ENCODE results near the gene GRIN3A. TPM values are rescaled to one million over a fixed set of nuclear protein-coding genes. Genes with fewer than 3 reads are reported as not detected.

GRIN3A gene
- total RNA-seq, 1 experiment from 2014 or later, result not detected

GRCh38 chr9:101708855-101709254 lies 29.6 kb downstream of the GRIN3A start:
- Mint-ChIP-seq H3K36me3 (ENCODE audit: insufficient read depth in 1 of 3, low read depth in 3 of 3) (no peaks in the 10 kb centered on the region), H3K27ac (no peak overlapping the region), H3K27me3 (ENCODE audit: low read depth) (peaks cover 25% of the 10 kb centered on the region), H3K4me1 (peaks cover 8 to 15% of the 10 kb centered on the region in 2 experiments), H3K4me3 (no peak overlapping the region), H3K9me3 (no peaks in the 10 kb centered on the region)
- Histone ChIP-seq H3K9me3 (ENCODE audit: control insufficient read depth, low read depth, low read length) (no peaks in the 10 kb centered on the region), H4K8ac (replicated peaks; ENCODE audit: insufficient read length, low read depth, low read length) (no peak overlapping the region), H2BK15ac (ENCODE audit: low read depth, low read length) (no peak overlapping the region), H3K14ac (ENCODE audit: insufficient read depth, low read length) (no peak overlapping the region), H3T11ph (ENCODE audit: low read length) (no peak overlapping the region), H4K91ac (ENCODE audit: insufficient read length, low read depth, low read length) (no peak overlapping the region), H4K5ac (ENCODE audit: insufficient read length, low read depth, low read length) (no peak overlapping the region), H3K9ac (ENCODE audit: extremely low read depth, insufficient read length, low read length) (no peak overlapping the region), H3K4me1 (ENCODE audit: insufficient read depth, low read length) (no peaks in the 10 kb centered on the region; the same call in 1 of the 2 replicates), H2BK5ac (ENCODE audit: insufficient read length, low read length) (no peak overlapping the region), H2AK5ac (ENCODE audit: insufficient read length, low read length) (no peak overlapping the region), H3K18ac (ENCODE audit: insufficient read length, low read depth, low read length) (no peak overlapping the region), H2AFZ (ENCODE audit: low read length) (no peak overlapping the region), H3K4me2 (ENCODE audit: insufficient read depth, insufficient read length, low read length) (no peak overlapping the region), H3K27me3 (ENCODE audit: insufficient read depth, low read length) (no peaks in the 10 kb centered on the region), H2BK20ac (ENCODE audit: low read depth, low read length, poor library complexity, severe bottlenecking) (no peak overlapping the region), H3K56ac (ENCODE audit: insufficient read length, low read depth, low read length) (no peak overlapping the region), H3K4ac (ENCODE audit: low read depth, low read length) (no peak overlapping the region), H3K79me1 (ENCODE audit: insufficient read depth, low read depth, low read length, poor library complexity, severe bottlenecking) (no peaks in the 10 kb centered on the region), H3K23ac (ENCODE audit: insufficient read length, low read depth, low read length) (no peak overlapping the region), H2BK12ac (ENCODE audit: insufficient read length, low read depth, low read length) (no peak overlapping the region), H3K23me2 (ENCODE audit: insufficient read length, low read depth, low read length, poor library complexity, severe bottlenecking) (peaks cover 4% of the 10 kb centered on the region), H2BK120ac (ENCODE audit: low read depth, low read length, poor library complexity, severe bottlenecking) (no peak overlapping the region), H3K27ac (ENCODE audit: insufficient read length, low read depth, low read length) (no peak overlapping the region), H3K79me2 (ENCODE audit: insufficient read depth, low read length) (no peaks in the 10 kb centered on the region), H4K20me1 (ENCODE audit: control insufficient read depth, insufficient read depth, insufficient read length) (no peaks in the 10 kb centered on the region)
- no CpG with 5 or more reads among the region's 2 CpGs for WGBS (ENCODE audit: extremely low coverage, insufficient read length, low lambda C conversion rate)
- TF ChIP-seq CTCF (conservative IDR thresholded peaks at IDR 0.05), result no peak
- DNase-seq, result no peak

Measured in H9 (cell line).